HepG2 (cell line): ENCODE results near the gene JPT1. TPM values are rescaled to one million over a fixed set of nuclear protein-coding genes. Genes with fewer than 3 reads are reported as not detected.
A peak's percentile ranks its signal among the peaks of the same experiment; 100 is the strongest.

Experiments
- ATF2 ChIP-seq: sonication (generic); formaldehyde crosslinking; IDR thresholded peaks from 2 replicates; pipeline ENCODE4 v1.4.0; 2020; ENCODE audit warnings: missing genetic modification reagents
- ATF3 ChIP-seq: sonication (generic); formaldehyde crosslinking; IDR thresholded peaks from 2 replicates; pipeline ENCODE4 v1.4.0; 2020; ENCODE audit warnings: missing genetic modification reagents
- BATF2 ChIP-seq: sonication (generic); formaldehyde crosslinking; IDR thresholded peaks from 2 replicates; pipeline ENCODE4 v1.8.0; 2022; ENCODE audit warnings: mild to moderate bottlenecking, missing genetic modification reagents, moderate library complexity
- GFI1 ChIP-seq: sonication (generic); formaldehyde crosslinking; IDR thresholded peaks from 2 replicates; pipeline ENCODE4 v1.5.0; 2020; ENCODE audit warnings: missing genetic modification reagents, mild to moderate bottlenecking, borderline replicate concordance
- GLI4 ChIP-seq: sonication (generic); formaldehyde crosslinking; IDR thresholded peaks from 2 replicates; pipeline ENCODE4 v1.5.1; 2020; ENCODE audit warnings: missing genetic modification reagents, mild to moderate bottlenecking, moderate library complexity, borderline replicate concordance
- MTA3 ChIP-seq: sonication (generic); formaldehyde crosslinking; IDR thresholded peaks from 2 replicates; pipeline ENCODE4 v1.4.0; 2020; ENCODE audit warnings: missing genetic modification reagents
- PHF21A ChIP-seq: sonication (generic); formaldehyde crosslinking; IDR thresholded peaks from 2 replicates; pipeline ENCODE4 v1.5.0; 2020; ENCODE audit warnings: mild to moderate bottlenecking, missing genetic modification reagents
- SNAI1 ChIP-seq: sonication (generic); formaldehyde crosslinking; IDR thresholded peaks from 2 replicates; pipeline ENCODE4 v1.5.0; 2020; ENCODE audit warnings: mild to moderate bottlenecking, missing genetic modification reagents, borderline replicate concordance
- ZNF326 ChIP-seq: sonication (generic); formaldehyde crosslinking; IDR thresholded peaks from 2 replicates; pipeline ENCODE4 v1.4.0; 2020; ENCODE audit warnings: missing genetic modification reagents, borderline replicate concordance
- ZNF580 ChIP-seq: IDR thresholded peaks from 2 replicates; pipeline ENCODE4 v1.6.1; 2016; ENCODE audit warnings: low read depth, borderline replicate concordance
- ZNF609 ChIP-seq: sonication (generic); formaldehyde crosslinking; IDR thresholded peaks from 2 replicates; pipeline ENCODE4 v1.4.0; 2020; ENCODE audit warnings: mild to moderate bottlenecking, missing genetic modification reagents, borderline replicate concordance
- ZNF737 ChIP-seq: sonication (generic); formaldehyde crosslinking; IDR thresholded peaks from 2 replicates; pipeline ENCODE4 v1.5.0; 2020; ENCODE audit warnings: missing genetic modification reagents, mild to moderate bottlenecking, borderline replicate concordance
- ZNF800 ChIP-seq: sonication (generic); formaldehyde crosslinking; IDR thresholded peaks from 2 replicates; pipeline ENCODE4 v1.4.0; 2020; ENCODE audit warnings: missing genetic modification reagents
- polyA plus RNA-seq, 8 experiments: library from polyadenylated mRNA; depleted of rRNA in 3 of 8; stranded (reverse) in 7 of 8; unstranded in 1 of 8; fragments of >200 nt; fragmentation: Illumina TruSeq in 4 of 8; extraction: Trizol in 4 of 8; gene quantifications; 2 replicates each; pipeline versions ENCODE4 v1.2.1 to v1.2.3, GENCODE V29; 2011 to 2016; ENCODE audit warnings: low read depth in 4 of 8, missing spikeins in 1 of 8, mixed read lengths in 1 of 8; ENCODE audit not compliant: insufficient read depth in 1 of 8
- total RNA-seq, 5 experiments: library from RNA; depleted of rRNA; stranded (reverse); fragments of >200 nt; fragmentation: Illumina TruSeq; extraction: Trizol; gene quantifications; 2 replicates each; pipeline ENCODE4 v1.2.3, GENCODE V29; 2016; ENCODE audit warnings: low read depth in 1 of 5

The JPT1 gene
- total and polyA plus RNA-seq, 2 of the 13 experiments (the other 11 are each of a cell fraction or from before 2014, with no cell fraction given) = 43.3 to 256 TPM

GRCh38 chr17:75124041-75124818, 30.1 kb downstream of the JPT1 start (continued):
- TF ChIP-seq ATF2 (CRISPR knock-in tag) = no peak
- TF ChIP-seq ZNF580 = no peak
- TF ChIP-seq SNAI1 (CRISPR knock-in tag) = no peak
- no peak for TF ChIP-seq ZNF609 (CRISPR knock-in tag)
- no peak for TF ChIP-seq GLI4
- TF ChIP-seq ZNF737 = no peak
- TF ChIP-seq ZNF800 (CRISPR knock-in tag) = no peak
- no peak for TF ChIP-seq BATF2 (CRISPR knock-in tag)
- no peak for TF ChIP-seq ZNF326
- TF ChIP-seq GFI1 (CRISPR knock-in tag) = no peak
- TF ChIP-seq MTA3 (CRISPR knock-in tag) = no peak
- no peak for TF ChIP-seq PHF21A (CRISPR knock-in tag)
- TF ChIP-seq ATF3 (CRISPR knock-in tag) = 0 out of 2 replicates have a peak, but pooled peaks have one; percentile 30
- TF ChIP-seq, all 625 proteins: peak for 14
